Measurements from ENCODE around the gene GHITM. TPM values are rescaled to one million over a fixed set of nuclear protein-coding genes. Genes with fewer than 3 reads are reported as not detected.

Gene GHITM
- total and polyA plus RNA-seq, 2 of the 13 experiments (the other 11 are each of a cell fraction or from before 2014, with no cell fraction given) = 163 to 212 TPM

GRCh38 chr10:84139126-84140035 lies at the start of gene GHITM (continued):
- TF ChIP-seq ATF3 (CRISPR knock-in tag; IDR thresholded peaks at IDR 0.05) (0 out of 2 replicates have a peak, but pooled peaks have one; percentile 26), ZNF652 (CRISPR knock-in tag; IDR thresholded peaks at IDR 0.05; ENCODE audit: borderline replicate concordance, low read depth) (no peak; the same call in 1 of the 2 replicates), ZNF766 (CRISPR knock-in tag; IDR thresholded peaks at IDR 0.05; ENCODE audit: borderline replicate concordance) (peak; percentile 55; the same call in 1 of the 2 replicates), NKX3-1 (CRISPR knock-in tag; IDR thresholded peaks at IDR 0.05) (peak; percentile 56; the same call in 1 of the 2 replicates), ZNF850 (CRISPR knock-in tag; conservative IDR thresholded peaks at IDR 0.05) (0 out of 2 replicates have a peak, but pooled peaks have one; percentile 62), MAX (IDR thresholded peaks at IDR 0.05) (peak; percentile 46; the same call in 1 of the 2 replicates), STAT6 (CRISPR knock-in tag; IDR thresholded peaks at IDR 0.05; ENCODE audit: borderline replicate concordance) (0 out of 2 replicates have a peak, but pooled peaks have one; percentile 40), FOXC1 (CRISPR knock-in tag; IDR thresholded peaks at IDR 0.05; ENCODE audit: borderline replicate concordance) (peak; percentile 80; the same call in 1 of the 2 replicates), TSC22D2 (CRISPR knock-in tag; IDR thresholded peaks at IDR 0.05; ENCODE audit: borderline replicate concordance) (0 out of 2 replicates have a peak, but pooled peaks have one; percentile 35), HMG20B (CRISPR knock-in tag; conservative IDR thresholded peaks at IDR 0.05) (no peak), MYPOP (CRISPR knock-in tag; IDR thresholded peaks at IDR 0.05) (no peak), ZNF234 (CRISPR knock-in tag; conservative IDR thresholded peaks at IDR 0.05) (0 out of 2 replicates have a peak, but pooled peaks have one; percentile 28), ZNF761 (CRISPR knock-in tag; conservative IDR thresholded peaks at IDR 0.05) (peak; percentile 77; the same call in 1 of the 2 replicates), ZNF232 (CRISPR knock-in tag; IDR thresholded peaks at IDR 0.05; ENCODE audit: borderline replicate concordance) (peak; percentile 72; the same call in 1 of the 2 replicates), DMAP1 (CRISPR knock-in tag; IDR thresholded peaks at IDR 0.05) (peak; percentile 72), ZBTB3 (CRISPR knock-in tag; IDR thresholded peaks at IDR 0.05; ENCODE audit: borderline replicate concordance, low read depth) (0 out of 2 replicates have a peak, but pooled peaks have one; percentile 61), EP300 (IDR thresholded peaks at IDR 0.05; ENCODE audit: low read depth in 2 of 2, low read length in 2 of 2) (0 out of 4 replicates have a peak, but pooled peaks of 1 of the 2 experiments have one; percentile 41), EP300 (CRISPR knock-in tag; IDR thresholded peaks at IDR 0.05; ENCODE audit: borderline replicate concordance) (no peak), BCL3 (CRISPR knock-in tag; IDR thresholded peaks at IDR 0.05) (peak; percentile 43; the same call in 1 of the 2 replicates), SRSF4 (IDR thresholded peaks at IDR 0.05; ENCODE audit: low read depth, low read length, poor library complexity, severe bottlenecking) (no peak), HNRNPK (IDR thresholded peaks at IDR 0.05; ENCODE audit: low read depth, low read length, poor library complexity, severe bottlenecking) (no peak)

Data from HepG2 (cell line).